GM18526 (cell line): ENCODE results near the gene CAMTA1.

Experiments used
- POLR2A ChIP-seq: IDR thresholded peaks from 3 replicates; pipeline ENCODE4 v1.6.1; 2011; ENCODE audit not compliant: insufficient read length; ENCODE audit errors: extremely low read depth

Gene CAMTA1

GRCh38 chr1:7233646-7234470 is 448.6 kb downstream of the CAMTA1 start:
- TF ChIP-seq POLR2A = no peak

GRCh38 chr1:7234471-7234755 is 449.2 kb downstream of the CAMTA1 start:
- TF ChIP-seq POLR2A = no peak

- no peak for TF ChIP-seq POLR2A
Observed at GRCh38 chr1:7235871-7236517, 450.7 kb downstream of the CAMTA1 start.

- no peak for TF ChIP-seq POLR2A
Observed at GRCh38 chr1:7236844-7237515, 451.7 kb downstream of the CAMTA1 start.

GRCh38 chr1:7247158-7247557 is 461.9 kb downstream of the CAMTA1 start:
- no peak for TF ChIP-seq POLR2A

- TF ChIP-seq POLR2A = no peak
Observed at GRCh38 chr1:7247791-7248548, 462.7 kb downstream of the CAMTA1 start.

DNA sequence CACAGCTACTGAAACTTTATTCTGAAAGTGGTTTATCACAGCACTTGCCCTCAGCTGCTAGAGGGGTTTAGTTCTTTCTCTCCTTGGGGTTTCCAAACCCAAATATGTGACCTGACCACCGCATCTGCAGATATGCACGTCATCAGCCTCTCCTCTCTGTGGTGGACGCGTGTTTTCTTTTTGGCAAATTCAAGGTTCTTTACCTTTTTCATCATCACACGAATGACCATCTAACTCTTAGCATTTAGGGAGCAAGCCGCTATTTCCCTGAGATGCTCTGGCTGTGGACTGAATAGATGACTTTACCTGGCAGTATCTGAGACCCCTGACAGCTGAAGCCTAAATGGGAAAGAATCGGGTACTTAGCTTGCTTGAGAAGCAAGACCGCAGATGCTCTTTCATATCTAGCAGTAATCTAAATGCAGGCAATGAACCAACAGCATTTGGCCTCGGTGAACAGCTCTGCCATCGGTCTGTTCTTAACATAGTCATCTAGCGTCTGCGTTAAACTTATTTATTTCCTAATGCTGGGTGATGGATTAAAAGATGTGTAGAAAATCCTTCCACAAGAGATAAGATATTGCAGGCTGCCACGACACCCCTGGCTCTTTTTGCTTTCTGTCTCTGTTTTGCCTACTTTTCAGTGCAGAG is 463.4 kb downstream of the CAMTA1 start:
- no peak for TF ChIP-seq POLR2A

DNA sequence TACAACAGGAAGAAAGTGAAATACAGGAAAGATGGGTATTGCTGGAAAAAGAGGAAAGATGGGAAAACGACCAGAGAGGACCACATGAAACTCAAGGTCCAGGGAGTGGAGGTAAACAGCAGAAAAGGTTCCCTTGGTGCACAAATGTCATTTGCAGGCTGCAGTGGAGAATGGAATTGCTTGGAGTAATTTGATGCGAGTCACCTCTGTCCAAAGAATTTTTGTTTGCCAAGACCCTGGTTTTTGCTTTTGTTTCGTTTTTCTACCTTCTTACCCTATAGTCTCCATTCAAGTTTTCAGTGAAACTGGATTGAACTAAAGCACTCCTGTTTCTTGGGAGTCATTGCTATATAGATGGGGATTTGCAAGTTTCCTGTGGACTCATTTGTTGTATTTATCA is 464.3 kb downstream of the CAMTA1 start:
- TF ChIP-seq POLR2A = no peak

GRCh38 chr1:7250176-7250575 is 464.9 kb downstream of the CAMTA1 start:
- no peak for TF ChIP-seq POLR2A

DNA sequence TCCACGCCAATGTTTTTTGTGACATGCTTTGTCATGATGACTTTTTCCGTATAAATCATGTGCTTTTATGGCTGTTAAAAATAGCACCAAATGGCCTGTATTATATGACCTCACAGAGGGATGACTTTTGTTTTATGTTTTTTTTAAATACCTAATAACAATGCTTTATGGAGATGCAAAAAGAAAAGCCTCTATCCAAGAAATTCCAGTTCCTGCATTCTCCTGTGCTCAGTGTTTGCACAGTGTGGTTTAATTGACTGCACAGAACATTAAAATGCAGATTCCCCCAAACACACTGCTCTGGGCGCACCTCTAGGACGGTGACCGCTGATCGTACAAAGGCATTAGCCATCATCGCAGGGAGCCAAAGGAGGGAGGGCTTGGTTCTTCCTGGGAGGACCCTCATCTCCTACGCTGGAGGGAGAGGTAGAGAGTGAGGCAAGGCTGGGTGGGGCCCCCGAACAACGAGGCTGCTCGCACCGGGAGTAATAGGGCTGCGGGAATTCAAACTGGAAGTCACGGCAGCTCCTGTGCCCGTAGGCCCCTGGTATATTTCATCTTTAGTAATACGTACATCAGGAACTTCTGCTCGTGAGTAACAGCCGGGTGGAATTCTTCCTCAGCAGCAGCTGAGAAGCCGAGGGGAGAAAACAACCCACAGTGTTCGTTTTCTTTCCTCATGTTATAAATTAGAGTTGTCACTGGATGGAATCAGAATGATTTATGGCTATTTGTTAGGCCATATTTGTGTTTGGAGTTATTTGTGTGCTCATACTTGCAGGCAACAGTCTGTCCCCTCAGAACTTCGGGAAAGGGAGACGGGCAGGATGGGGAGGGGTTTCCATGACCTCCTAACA is 465.6 kb downstream of the CAMTA1 start:
- no peak for TF ChIP-seq POLR2A

GRCh38 chr1:7251454-7251800 is 466.2 kb downstream of the CAMTA1 start:
- TF ChIP-seq POLR2A = no peak

- no peak for TF ChIP-seq POLR2A
Observed at GRCh38 chr1:7252411-7253117, 467.3 kb downstream of the CAMTA1 start.

DNA sequence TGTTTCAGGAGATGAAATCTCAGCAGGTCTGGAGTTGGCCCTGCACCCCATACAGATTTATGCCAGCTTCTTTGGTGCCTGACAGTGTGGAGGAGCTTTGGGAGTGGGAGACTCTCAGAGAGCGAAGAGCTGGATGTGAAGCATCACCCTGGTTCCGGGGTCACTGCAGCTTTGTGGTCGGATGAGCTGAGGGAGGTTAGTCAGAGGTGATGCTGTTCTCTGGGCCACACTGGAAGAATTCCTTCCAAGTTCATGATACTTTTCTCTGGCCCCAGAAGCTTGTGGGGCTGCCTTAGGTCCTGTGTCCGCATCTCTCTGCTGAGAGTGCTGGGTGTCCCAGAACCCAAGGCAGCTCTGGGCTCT is 467.8 kb downstream of the CAMTA1 start:
- TF ChIP-seq POLR2A = no peak
